ENCODE measurements around the gene USP24. TPM values are rescaled to one million over a fixed set of nuclear protein-coding genes. Genes with fewer than 3 reads are reported as not detected.

Gene USP24
- total RNA-seq, 4 donors from 2014 or later, result 68.2 to 137 (median 96.1) TPM

DNA sequence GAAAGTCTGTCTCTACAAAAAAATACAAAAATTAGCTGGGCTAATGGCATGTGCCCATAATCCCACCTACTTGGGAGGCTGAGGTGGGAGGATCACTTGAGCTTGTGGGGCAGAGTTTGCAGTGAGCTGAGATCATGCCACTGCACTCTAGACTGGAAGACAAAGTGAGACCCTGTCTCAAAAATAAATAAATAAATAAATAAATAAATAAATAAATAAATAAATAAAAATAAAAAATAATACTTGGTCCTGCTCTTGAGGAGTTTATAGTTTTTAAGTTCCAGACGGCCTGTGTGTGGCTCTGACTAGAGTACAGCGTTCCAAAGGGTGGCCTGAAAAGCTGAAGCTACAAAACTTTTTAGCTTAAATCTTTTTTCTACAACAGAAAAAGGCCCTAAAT is 140.7 kb downstream of the USP24 start:
- TF ChIP-seq, protein P1, sequence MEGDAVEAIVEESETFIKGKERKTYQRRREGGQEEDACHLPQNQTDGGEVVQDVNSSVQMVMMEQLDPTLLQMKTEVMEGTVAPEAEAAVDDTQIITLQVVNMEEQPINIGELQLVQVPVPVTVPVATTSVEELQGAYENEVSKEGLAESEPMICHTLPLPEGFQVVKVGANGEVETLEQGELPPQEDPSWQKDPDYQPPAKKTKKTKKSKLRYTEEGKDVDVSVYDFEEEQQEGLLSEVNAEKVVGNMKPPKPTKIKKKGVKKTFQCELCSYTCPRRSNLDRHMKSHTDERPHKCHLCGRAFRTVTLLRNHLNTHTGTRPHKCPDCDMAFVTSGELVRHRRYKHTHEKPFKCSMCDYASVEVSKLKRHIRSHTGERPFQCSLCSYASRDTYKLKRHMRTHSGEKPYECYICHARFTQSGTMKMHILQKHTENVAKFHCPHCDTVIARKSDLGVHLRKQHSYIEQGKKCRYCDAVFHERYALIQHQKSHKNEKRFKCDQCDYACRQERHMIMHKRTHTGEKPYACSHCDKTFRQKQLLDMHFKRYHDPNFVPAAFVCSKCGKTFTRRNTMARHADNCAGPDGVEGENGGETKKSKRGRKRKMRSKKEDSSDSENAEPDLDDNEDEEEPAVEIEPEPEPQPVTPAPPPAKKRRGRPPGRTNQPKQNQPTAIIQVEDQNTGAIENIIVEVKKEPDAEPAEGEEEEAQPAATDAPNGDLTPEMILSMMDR (IDR thresholded peaks at IDR 0.05; ENCODE audit: low read depth), result no peak

DNA sequence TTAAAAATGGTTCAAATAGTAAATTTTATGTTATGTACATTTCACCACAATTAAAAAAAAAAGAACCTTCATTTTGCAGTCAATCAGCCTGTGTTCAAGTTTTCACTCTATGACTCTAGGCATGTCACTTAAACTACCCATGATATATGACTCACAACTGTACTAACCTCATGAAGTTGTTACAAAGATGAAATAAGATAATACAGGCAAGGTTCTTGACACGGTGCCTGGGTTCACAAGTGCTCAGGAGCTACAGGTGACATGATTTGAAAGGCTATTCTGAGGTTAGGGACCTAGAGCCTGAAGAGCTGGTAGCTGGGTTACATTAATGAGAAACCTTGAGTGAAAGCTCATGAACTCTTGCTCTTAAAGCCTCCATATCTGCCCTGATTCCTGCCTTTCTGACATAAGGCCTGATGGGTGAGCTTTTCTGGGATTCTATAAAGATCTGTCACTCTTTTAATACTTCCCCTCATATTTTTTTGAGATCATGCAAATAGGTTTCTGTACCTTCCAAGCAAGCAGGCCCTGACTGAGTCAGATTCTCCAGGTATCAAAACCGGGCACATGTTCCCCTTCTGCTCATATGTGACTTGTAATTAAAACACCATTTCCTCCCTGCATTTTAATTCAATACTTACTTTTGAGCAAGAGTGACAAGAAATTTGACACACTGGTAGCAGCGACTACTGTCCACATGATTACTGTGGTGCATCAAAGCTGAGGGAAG is 141.8 kb downstream of the USP24 start:
- TF ChIP-seq, protein P1 (IDR thresholded peaks at IDR 0.05; ENCODE audit: low read depth), result no peak

GRCh38 chr1:55071477-55071876 is 143.7 kb downstream of the USP24 start:
- TF ChIP-seq, protein P1 (IDR thresholded peaks at IDR 0.05; ENCODE audit: low read depth), result no peak

DNA sequence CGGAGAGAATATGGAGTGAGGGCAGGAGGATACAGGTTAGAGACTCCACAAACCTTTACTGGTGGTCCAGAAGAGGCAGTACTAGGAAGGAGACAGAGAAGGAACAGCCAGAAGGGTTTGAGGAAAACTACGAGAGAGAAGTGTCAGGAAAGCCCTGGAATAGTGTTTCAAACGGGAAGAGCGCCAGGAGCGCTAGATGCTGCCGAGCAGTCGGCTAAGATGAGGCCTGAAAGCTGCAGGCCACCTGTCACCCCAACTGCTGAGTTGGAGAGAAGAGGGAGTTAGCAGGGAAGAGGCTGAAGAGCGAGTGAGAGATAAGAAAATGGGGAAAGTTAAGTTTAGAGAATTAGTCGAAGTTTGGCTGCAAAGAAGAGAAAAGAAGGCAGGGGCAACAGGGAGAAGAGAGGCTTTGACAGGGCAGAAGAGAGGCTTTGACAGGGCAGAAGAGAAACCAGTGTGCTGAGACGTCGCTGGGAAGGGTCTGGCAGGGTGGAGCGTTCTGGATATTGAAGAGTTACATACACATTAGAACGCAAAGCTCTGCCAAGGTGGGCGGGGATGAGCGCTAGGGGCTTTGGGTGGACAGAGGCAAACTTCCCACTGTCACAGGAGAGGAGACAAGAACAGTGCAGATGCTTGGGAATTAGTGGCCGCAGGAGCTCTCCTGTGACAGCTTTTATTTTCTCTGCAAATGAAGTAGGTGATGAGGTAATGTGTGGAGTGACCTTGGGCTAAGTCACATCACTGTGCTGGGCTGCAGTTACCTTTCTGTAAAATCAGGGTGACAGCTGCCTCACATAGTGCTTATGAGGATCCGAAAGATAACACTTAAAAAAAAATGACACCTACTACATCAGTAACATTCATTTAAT is 144.6 kb downstream of the USP24 start:
- TF ChIP-seq, protein P1 (IDR thresholded peaks at IDR 0.05; ENCODE audit: low read depth), result no peak

- TF ChIP-seq, protein P1 (IDR thresholded peaks at IDR 0.05; ENCODE audit: low read depth), result no peak
Observed at GRCh38 chr1:55069280-55069679, 145.9 kb downstream of the USP24 start.

GRCh38 chr1:55068638-55069037 is 146.5 kb downstream of the USP24 start:
- TF ChIP-seq, protein P1 (IDR thresholded peaks at IDR 0.05; ENCODE audit: low read depth), result no peak

DNA sequence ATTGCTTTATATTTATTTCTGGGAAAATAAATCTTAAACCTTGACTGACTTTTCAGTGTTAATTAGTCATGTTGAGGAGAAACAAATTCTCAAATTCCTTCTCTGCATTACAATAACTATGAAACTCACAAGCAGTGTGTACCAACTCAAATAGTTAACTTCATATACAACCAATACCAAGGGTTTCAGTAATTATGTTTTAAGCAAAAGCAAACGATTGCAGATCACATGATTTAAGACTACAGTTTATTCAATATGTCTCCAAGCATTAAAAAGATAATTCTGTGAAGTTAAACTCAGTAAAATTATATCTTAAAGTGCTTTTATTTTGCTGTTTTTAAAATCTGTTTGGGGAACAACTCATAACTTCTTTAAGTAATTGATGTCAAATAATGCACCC is 147.2 kb downstream of the USP24 start:
- TF ChIP-seq, protein P1 (IDR thresholded peaks at IDR 0.05; ENCODE audit: low read depth), result no peak

Data from subcutaneous adipose tissue (tissue), 4 donors.